Lower leg skin (tissue), 4 donors: Measurements from ENCODE around the gene SMARCE1. TPM values are rescaled to one million over a fixed set of nuclear protein-coding genes. Genes with fewer than 3 reads are reported as not detected.

Experiments
- DNase-seq, 2 donors: peaks; one replicate each; pipeline ENCODE4 v3.0.0-alpha.2; 2019; ENCODE audit warnings: low spot score in 2 of 2
- H3K4me3 ChIP-seq: fragments of 200-600 bp; sonication (generic); 2 replicates; pipeline ENCODE4 v1.5.1; 2017; ENCODE audit warnings: mild to moderate bottlenecking, low read depth; ENCODE audit not compliant: poor library complexity, severe bottlenecking
- POLR2A ChIP-seq, 2 donors: fragments of 450-650 bp; IDR thresholded peaks; one replicate each; pipeline ENCODE4 v1.6.1; 2016 to 2017; ENCODE audit warnings: antibody characterized with exemption in 2 of 2, mild to moderate bottlenecking in 1 of 2, moderate library complexity in 1 of 2
- WGBS, 2 donors: methylation state at CpG; one replicate each; pipeline ENCODE4 v1.1.5; 2018; 5-methylcytosine and 5-hydroxymethylcytosine counted together
- intact Hi-C: fragments of 100-400 bp; cut with DNase I; formaldehyde crosslinking; loops from one replicate; pipeline ENCODE4 v1.15.0; 2023; ENCODE audit warnings: low total_unique reads
- total RNA-seq, 4 donors: library from RNA; depleted of rRNA; stranded (reverse); fragments of >200 nt; gene quantifications; one replicate each; pipeline ENCODE4 v1.1.0, GENCODE V29; 2016
- TF ChIP-seq, protein P1 (sequence below), 3 donors: fragments of 450-650 bp; IDR thresholded peaks; one replicate each; pipeline ENCODE4 v1.5.1; 2016; ENCODE audit warnings: antibody characterized with exemption in 3 of 3, mild to moderate bottlenecking in 3 of 3, moderate library complexity in 2 of 3

Gene SMARCE1
- total RNA-seq, 4 donors from 2014 or later = 63.2 to 77.2 (median 67.6) TPM

DNA sequence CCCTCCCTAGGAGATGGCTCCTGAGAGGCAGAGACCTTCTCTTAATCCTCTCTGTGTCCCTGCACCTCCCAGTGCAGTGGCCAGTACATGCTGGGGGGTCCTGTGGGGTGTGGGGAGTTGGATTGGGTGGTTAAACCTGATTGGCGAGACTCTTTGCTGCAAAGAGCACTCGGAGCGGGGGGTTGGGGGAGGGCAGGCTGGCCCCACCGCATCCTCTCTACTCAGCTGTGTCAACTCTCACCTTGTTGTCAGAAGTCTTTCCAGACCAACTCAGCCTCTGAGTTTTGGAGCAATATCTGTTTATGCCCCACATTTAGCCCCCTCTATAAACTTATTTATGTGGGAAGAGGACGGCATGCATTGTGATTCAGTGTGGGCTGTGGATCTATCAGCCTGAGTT lies 40.0 kb downstream of the SMARCE1 start:
- no peak for TF ChIP-seq POLR2A (IDR thresholded peaks at IDR 0.05)
- TF ChIP-seq, protein P1, sequence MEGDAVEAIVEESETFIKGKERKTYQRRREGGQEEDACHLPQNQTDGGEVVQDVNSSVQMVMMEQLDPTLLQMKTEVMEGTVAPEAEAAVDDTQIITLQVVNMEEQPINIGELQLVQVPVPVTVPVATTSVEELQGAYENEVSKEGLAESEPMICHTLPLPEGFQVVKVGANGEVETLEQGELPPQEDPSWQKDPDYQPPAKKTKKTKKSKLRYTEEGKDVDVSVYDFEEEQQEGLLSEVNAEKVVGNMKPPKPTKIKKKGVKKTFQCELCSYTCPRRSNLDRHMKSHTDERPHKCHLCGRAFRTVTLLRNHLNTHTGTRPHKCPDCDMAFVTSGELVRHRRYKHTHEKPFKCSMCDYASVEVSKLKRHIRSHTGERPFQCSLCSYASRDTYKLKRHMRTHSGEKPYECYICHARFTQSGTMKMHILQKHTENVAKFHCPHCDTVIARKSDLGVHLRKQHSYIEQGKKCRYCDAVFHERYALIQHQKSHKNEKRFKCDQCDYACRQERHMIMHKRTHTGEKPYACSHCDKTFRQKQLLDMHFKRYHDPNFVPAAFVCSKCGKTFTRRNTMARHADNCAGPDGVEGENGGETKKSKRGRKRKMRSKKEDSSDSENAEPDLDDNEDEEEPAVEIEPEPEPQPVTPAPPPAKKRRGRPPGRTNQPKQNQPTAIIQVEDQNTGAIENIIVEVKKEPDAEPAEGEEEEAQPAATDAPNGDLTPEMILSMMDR (IDR thresholded peaks at IDR 0.05) = no peak
- WGBS, 2 donors = 67 to 69% methylated on average over 5 of the region's 5 CpGs
- intact Hi-C loops = no loop called here
- H3K4me3 ChIP-seq = no peak overlapping the region
- no peak for DNase-seq

DNA sequence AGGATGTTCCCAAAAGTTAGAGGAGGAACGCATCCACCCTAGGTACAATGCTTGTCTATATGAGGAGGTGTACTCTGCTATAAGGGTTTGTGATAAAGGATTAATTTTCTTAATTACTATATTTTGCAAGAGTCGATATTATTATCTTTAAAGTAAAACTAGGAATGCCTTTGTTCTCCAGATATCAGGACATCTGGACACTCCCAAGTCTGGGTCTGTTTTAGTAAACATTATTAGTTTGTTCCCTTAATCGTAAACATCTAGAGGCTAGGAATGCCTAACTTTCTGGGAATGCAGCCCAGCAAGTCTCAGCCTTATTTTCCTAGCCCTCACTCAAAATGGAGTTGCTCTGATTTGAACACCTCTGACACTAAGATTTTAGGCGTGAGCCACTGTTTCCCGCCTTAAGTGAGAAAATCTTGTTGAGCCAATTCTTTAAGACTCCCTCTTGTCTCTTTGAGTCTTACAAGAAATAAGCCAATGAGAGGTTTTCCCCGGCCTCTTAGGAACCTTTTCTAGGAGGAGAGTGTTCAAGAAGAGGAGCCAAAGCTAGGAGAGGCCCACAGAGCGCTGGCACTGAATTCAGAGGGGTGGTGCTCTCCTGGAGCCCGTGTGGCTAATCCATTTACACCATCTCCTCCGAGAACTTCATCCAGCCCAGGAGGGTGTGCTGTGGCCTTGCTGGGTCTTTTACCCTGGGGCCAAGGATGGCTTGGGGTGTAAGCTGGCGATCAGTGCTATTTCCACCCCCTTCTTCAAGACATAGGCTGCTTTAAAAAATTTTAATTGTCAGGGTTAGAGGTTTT lies 40.9 kb downstream of the SMARCE1 start:
- intact Hi-C loops = no loop called here
- 56 to 67% methylated on average over 10 of the region's 10 CpGs for WGBS, 2 donors
- no peak for DNase-seq
- no peak for TF ChIP-seq POLR2A (IDR thresholded peaks at IDR 0.05)
- TF ChIP-seq, protein P1 (IDR thresholded peaks at IDR 0.05) = no peak
- no peak overlapping the region for H3K4me3 ChIP-seq

DNA sequence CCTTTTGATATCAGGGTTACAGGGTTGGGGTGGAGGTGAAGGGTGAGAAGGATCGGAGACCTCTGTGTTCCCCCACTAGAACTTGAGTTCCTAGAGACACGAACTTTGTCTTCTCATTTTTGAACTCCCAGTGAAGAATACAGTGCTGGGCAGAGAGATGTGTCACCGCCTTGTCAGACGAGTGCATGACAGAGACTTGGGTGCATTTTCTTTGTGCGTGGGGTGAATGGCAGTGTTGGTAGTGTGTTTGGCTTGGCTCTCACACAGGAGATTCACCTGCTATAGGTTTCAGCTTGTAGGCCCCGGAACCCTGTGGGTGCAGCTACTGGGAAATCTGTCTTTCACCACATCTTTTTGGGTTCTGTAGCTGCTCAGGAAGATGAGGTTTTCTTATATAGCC lies 42.3 kb downstream of the SMARCE1 start:
- H3K4me3 ChIP-seq = no peak overlapping the region
- intact Hi-C loops = no loop called here
- no peak for DNase-seq
- WGBS, 2 donors = 88 to 92% methylated on average over 6 of the region's 6 CpGs
- no peak for TF ChIP-seq POLR2A (IDR thresholded peaks at IDR 0.05)
- TF ChIP-seq, protein P1 (IDR thresholded peaks at IDR 0.05) = no peak

DNA sequence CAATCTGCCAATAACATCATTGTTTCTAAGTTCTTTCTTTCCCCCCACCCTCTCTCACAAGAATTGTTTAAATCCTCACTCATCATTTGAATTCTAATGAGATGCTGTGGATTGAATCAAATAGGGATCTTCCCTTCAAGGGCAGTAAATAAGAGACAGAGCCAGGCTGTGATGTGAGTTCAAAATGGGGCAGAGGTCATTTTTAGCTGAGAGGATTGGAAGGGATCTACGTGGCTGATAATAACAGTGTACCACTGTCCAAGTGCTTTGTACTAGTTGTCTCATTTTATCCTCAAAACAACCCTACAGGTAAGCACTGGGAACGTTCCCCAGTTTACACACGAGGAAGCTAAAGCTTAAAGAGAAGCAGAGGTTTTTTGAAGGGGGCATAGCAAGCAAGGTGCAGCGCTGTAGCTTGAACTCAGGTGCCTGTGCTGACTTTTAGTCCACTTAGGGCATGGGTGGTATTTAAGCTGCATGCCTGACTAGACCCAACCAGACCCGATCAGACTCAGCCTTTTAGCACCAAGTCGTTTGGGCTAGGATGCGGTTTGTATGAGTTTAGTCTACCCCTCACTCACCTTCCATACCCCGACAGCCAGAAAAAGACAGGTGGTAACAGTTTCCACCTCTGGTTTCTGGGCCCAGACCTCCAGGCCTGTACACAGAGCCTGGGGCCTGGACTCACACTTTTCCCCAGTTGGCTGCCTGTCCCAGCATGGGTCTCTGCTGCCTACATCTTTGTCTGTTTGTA lies 43.1 kb downstream of the SMARCE1 start:
- intact Hi-C loops = no loop called here
- 88 to 96% methylated on average over 8 of the region's 8 CpGs for WGBS, 2 donors

DNA sequence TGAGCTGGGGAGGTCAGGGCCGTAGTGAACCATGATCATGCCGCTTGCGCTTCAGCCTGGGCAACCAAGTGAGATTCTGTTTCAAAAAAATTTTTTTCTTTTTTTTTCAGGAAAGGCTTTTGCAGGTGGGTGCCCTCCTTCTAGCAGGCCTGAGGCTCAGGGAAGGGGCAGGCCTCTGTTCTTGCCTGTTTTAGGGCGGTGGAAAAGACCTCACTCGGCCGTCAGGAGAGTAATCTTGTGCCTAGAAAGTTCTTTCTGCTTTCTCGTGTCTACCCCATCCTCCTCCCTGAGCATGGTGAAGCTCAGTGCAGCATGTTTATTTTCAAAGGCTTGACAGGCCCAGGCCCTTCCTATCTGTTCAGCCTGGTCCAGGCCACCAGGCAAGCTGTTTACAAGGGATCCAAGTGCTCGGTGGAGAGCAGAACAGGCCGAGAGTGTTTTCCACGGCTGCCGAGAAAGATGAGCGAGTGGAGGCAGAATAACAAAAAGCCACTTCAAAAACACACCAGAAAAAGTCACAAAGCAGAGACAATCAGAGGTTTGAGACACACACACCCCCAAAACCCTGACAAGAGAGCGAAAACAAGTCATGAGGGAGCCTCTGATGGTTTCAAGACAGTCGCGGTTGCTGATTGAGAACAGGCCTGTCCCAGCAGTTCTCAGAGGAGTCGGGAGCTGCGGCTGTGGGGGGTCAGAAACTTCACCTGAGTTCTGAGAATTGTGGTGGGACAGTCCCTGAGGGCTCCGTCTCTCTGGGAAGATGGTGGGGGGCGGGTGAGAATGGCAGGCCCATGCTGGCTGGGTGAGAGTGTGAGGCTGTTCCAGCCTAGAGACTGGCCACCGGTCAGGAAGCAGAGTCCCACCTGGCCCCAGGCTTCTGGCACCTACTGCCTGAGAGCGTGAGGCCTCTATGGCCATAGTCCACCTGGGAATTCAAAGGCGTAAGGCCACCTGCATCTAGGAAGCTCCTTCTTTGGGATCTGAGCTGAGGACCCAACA lies 44.9 kb downstream of the SMARCE1 start:
- WGBS, 2 donors = 84 to 95% methylated on average over 22 of the region's 22 CpGs
- no peak overlapping the region for H3K4me3 ChIP-seq
- TF ChIP-seq, protein P1 (IDR thresholded peaks at IDR 0.05) = no peak
- no peak for TF ChIP-seq POLR2A (IDR thresholded peaks at IDR 0.05)
- intact Hi-C loops = no loop called here
- DNase-seq = no peak

More for the DNA sequence above, 43.1 kb downstream of the SMARCE1 start:
- TF ChIP-seq POLR2A (IDR thresholded peaks at IDR 0.05) = no peak
- TF ChIP-seq, protein P1 (IDR thresholded peaks at IDR 0.05) = no peak
- DNase-seq = no peak
- H3K4me3 ChIP-seq = no peak overlapping the region
